Measurements from ENCODE around the gene PKDREJ.
"Not testable (repeated sequence)": the region's sequence is repeated elsewhere in the genome, so short reads cannot be mapped to it uniquely, and the experiment has no call there.

The PKDREJ gene

DNA sequence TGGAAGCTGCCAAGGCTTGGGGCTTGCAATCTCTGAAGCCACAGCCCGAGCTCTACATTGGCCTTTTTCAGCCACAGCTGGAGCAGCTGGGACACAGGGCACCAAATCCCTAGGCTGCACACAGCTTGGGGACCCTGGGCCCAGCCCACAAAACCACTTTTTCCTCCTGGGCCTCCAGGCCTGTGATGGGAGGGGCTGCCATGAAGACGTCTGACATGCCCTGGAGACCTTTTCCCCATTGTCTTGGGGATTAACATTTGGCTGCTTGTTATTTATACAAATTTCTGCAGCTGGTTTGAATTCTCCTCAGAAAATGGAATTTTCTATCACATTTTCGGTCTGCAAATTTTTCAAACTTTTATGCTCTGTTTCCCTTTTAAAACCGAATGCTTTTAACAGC, 2.5 kb upstream of the PKDREJ start:
- FAIRE-seq, result not testable (repeated sequence)

DNA sequence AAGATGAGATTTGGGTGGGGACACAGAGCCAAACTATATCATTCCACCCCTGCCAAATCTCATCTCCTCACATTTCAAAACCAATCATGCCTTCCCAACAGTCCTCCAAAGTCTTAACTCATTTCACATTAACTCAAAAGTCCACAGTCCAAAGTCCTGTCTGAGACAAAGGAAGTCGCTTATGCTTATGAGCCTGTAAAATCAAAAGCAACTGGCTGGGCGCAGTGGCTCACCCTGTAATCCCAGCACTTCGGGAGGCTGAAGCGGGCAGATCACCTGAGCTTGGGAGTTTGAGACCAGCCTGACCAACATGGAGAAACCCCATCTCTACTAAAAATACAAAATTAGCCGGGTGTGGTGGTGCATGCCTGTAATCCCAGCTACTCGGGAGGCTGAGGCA, 1.4 kb upstream of the PKDREJ start:
- not testable (repeated sequence) for FAIRE-seq

DNA sequence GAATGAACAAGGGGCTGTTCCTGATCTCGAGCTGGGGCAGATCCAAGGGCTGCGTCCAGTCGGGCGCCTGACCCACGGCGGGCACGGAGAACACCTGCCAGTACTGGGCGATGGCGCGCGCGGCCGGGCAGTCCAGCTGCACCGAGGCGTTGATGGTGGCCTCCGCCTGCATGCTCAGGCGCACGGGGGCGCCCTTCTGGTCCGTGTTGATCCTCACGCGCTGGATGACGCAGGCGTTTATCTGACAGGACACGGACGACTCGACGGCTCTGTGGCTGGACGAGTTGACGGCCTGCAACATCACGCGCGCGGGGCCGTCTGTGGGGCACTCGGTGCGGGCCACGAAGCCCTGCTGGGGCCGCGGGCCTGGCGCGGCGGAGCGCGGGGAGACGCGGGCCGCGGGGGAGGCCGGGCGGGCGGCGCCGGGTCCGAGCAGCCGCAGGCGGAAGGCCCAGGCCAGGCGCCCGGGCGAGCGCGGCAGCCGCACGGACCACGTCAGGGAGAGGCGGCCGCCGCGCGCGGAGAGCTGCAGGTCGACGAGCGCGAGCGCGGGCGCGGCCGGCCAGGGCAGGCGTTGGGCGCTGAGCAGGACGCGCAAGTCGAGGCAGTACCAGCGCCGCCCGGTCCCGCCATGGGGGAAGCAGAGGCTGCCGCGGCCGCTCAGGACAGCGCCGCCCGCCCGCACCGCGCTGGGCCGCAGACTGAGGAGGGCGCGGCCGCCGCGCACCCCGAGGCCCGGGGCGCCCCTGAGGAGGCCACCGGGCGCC, 511 bp downstream of the PKDREJ start:
- no peak for FAIRE-seq

DNA sequence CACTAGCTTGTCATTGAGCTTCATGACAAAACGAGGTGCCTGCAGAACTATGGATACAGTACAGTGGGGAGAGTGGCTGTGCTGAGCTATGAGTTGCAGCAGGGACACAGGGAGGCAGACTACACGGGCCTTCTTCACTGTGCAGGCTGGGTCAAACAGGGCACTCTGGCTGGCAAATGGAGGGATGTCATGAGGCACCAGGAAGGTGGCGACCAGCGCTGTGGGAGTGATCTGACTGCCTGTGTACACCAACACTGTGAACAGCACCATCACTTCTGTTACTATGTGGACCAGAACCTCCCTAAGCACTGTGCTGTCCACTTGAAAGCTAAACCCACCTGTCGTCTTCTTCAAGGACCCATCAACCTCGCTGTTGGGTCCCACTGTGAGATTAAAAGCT, 3.1 kb downstream of the PKDREJ start:
- no peak for FAIRE-seq

DNA sequence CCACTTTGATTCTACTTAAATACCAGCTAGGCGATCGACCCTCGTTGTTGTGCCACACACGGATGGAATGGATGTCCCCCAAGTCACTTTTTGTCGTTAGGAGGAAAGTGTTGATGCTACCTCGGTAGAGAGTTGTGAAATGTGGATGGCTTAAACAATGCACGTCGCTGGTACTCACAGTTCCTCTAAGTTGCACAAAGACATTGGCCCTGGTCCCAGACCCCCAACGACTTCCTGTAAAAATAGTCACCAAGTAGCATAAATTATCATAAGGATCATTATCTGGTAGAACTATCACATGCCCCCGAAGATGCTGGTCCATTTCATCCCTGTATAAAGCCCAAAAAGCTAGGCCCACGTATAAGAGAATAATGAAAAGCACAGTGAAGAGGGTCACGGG, 3.8 kb downstream of the PKDREJ start:
- no peak for FAIRE-seq

DNA sequence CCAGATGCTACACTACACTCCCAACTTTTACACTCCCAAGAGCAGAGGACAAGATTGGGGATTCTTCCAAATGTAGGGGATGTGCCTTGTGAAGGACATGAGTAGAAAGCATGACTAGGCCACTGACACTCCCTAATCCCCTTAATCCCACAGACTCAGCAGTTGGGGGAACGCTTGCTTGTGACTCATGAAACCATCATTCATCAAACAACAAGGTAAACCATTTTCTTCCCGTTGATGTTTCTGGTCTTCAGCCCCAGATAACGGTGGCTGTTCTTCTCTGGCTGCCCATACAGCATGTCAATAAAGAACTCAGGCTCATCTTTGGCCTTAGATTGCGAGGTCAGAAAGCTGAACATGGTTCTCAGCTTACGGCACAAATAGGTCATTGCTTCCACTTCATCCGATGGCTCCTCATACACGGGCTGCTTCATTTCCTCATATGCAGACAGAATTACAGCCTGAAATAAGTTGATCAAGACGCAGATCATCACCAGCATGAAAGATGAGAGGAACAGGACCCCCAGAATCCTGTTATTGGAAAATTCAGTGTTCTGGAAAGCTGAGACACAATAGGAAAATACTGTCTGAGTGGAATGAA, 6.7 kb downstream of the PKDREJ start:
- no peak for FAIRE-seq

DNA sequence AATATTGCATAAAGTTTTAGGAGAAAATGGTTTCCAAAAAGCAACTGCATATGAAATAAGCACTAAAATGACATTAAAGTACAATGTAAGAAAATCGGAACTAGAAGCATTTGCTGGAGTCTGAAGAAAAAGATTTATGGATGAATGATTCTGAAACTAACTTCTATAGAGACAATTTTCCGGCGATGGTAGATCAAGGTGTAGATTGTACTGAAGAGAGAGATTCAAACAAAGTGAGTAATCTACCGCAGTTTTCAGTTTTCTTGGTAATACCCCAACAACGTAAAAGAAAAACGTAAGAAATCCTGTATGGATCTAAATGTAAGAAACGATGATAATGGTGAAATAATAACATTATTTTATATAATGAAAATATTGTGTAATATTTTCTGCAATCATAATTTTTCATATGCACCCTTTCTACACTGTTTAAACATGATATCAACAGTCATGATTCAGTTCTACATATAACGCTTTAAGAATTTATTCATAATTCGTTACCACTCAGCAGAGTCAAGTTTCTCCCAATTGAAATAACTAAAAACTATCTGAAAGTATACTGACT, 11.2 kb downstream of the PKDREJ start:
- no peak for FAIRE-seq

DNA sequence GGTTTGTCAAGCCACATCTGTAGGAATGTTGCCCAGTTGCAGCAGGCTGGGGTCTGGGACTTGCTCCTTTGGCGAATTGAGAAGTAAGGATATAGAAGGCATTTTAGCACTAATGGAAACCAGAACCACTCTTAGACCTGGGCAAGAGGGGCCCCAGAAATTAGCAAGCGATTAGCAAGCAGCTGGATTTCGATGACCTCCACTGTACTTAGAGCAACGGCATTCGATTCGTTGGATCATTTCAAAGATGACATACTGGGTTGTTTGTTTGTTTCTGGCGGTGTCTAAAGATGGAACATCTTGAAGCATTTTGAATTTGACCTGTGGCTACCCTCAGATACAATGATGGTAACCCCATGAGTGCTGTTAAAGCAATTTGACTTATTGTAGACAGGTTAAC, 11.9 kb downstream of the PKDREJ start:
- FAIRE-seq, result no peak

DNA sequence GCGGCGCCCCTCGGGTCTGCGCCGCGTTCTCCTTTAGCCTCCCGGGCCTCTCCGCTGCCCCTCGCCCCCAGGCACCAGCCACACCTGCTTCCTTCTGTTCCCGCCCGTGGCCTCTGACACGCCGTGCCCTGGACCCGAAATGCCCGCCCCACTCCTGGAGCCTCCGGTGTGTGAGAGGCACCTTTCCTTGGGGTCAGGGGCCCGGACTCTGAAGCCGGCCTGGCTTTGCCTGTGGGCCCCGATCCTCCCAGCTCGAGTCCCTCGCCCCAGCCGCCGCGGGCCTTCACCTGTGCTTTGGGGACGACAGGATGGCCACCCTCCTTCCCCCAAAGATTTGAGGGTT, 12.4 kb downstream of the PKDREJ start:
- FAIRE-seq, result no peak

DNA sequence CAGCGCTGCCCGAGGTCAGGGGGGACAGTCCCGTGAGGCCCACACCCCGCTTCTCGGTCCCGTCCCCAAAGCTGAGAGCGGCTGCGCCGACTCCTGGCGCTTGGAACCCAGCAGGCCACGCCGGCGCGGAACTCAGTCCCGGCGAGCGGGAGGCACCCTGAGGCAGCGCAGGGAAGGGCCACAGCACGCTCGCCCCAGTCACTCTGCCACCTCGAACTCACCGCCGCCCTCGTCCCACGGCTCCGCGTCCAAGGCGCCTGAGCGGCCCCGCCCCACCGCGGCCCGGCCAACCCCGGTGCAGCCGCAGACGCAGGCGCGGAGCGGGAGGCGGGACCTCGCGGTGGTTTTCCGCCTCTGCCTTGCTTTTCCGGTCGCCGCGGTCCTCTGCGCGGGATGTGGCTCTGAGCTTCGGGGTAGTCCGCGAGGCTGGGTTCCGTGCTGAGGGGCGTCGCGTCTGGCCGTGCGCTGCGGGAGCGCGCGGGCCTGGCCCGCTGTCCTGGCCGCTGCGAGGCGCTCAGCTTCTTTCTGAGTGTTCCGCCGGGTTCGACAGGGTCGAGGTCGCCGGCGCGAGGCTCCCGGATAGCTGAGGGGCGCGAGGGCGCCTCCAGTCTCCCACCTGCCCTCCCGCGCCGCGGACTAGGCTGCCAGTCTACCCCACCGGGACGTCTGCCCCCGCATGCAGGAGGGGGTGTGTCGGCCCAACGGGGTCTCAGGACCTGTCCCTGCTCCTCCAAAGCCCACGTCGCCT, 12.9 kb downstream of the PKDREJ start, which contains the start of gene CDPF1:
CDPF1 (minus strand) TSS at position 259 of the 748 bp plus-strand sequence. CDS start 2,009 bp downstream, outside the sequence.
- no peak for FAIRE-seq

DNA sequence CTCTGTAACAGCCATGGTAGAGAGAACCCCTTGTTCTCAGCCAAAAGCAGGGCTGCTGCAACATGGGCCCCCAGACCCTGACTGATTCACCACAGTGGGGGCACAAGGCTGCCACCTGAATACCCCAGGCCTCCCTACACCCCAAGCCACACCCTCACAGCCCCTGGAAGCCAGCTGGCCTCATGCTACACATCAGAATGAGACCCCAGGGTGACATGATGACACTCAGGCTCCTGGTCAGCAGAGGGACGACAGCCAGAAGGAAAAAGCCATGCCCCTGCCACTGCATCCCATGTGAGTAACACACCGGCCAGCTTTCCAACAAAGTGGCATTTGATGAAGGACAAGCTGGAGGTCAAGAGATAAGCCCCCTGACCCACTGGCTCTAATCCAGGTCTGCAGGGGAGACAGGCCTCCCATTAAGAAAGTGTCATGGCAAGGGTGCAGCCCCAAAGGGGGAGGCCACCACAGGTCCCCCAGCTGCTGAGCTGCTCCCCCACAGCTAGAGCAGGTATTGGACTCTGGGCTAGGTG, 15.6 kb downstream of the PKDREJ start:
- no peak for FAIRE-seq

DNA sequence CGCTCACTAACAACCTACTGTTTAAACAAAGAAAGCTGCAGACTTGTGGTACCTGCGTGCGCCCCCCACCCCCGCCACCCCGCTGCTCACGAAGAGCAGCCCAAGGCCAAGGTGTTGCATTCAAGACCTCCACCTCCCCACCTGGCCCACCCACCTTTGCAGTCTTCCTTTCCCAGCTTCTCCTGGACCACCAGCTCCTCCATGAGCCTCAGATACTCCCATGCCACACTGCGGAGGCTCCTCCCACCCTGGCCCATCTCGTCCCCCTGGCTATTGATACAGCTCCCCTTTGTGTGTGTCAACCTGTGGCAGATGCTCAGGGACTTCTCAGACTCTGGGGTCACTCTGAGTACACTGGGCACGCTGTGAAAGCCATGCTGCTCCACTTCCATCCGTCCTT, 17.0 kb downstream of the PKDREJ start:
- no peak for FAIRE-seq

DNA sequence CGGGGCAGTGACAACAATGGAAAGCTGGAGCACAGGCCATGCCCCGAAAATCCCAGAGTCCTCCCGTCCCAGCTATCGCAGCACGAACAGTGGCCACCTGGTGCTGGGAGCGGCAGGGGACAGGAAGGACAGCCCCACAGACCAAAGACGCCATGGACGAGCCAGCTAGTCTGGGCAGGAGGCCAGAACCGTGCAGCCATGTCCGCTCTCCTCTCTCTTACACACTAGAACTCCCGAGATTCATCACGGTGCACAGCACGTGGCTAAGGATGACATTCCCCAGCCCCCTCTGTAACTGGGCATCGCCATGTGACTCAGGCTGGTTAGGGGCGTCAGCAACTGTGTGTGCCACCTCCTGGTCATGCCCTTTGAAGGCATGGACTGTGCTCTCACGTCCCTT, 17.6 kb downstream of the PKDREJ start:
- FAIRE-seq, result no peak

DNA sequence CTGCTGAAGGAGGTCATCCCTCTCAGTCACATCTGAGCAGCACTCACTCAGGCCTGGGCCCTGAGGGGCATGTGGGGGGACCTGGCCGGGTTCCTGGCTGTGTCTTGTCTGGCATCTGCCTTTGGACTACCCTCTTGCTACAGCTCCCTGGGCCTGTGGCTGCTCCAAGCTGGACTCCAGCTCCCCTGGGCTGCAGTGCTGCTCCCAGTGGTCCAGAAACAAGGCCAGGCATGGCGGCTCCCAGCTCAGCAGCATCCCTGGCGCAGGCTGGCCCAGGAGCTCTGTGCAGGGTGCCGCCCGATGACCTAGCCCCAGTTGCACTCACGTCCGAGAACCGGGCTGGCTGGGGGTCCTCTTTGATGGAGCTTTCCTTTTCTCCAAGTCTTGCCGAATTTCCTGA, 18.4 kb downstream of the PKDREJ start:
- FAIRE-seq, result no peak

DNA sequence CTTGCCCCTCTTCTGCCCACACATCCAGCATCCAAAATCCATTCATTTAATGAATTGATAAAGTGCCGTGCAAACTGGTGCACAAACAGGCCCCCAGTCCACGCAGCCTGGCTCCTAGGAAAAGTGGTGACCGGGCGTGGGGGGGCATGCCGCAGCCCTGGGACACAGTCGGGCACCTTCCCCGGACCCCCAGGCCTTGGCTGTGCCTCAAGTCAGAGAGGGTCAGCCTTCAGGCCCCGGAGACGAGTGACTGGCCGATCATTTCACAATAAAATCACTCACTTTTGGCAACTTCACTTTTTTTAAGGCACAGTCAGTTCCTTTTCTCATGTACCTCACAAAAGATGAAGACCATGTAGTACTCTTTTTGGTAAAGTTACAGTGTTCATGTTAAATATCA, 21.1 kb downstream of the PKDREJ start:
- no peak for FAIRE-seq

DNA sequence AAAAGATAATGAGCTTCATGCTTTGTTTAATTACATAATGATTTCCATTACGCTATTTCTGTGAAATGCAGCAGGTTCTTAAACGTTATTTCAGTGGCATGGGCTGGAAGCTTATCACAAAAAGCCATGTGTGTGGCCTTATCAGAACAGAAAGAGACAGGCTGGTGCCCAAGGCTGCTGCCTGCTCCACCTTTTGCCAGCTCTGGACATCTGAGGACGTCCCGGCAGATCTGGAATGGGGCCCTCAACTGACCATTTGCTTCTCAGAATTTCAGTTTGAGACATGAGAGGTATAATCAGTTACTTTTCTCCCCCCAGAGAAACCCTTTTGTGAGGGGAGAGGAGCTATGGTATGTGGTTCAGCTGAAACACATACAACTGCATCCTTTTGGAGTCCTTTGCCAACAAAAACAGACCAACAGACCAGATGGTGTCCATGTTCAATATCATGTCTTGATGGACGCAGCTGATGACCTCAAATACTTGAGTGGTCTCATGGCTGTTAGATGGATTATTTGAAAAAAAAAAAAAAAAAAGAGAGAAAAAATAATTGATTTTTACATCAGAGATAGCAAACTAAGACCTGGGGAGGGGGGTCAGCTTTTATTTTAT, 21.6 kb downstream of the PKDREJ start:
- no peak for FAIRE-seq

DNA sequence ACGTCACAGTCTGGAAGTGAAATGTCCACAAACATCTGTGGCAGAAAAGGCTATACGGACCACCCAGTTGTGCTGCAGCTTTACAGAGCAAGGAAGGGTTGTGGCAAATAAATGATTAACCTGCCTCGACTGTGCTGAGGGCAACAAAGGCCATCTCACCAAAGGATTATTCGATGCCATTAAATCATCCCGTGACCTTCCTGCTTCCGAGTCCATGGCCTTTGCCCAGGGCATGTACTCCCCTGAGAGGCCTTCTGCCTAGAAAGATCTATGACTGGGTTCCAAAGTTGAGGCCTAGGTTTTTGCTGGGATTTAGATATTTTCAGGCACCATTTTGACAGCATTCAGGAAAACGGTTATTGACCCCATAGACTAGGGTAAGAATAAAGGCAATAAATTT, 22.2 kb downstream of the PKDREJ start:
- FAIRE-seq, result no peak

DNA sequence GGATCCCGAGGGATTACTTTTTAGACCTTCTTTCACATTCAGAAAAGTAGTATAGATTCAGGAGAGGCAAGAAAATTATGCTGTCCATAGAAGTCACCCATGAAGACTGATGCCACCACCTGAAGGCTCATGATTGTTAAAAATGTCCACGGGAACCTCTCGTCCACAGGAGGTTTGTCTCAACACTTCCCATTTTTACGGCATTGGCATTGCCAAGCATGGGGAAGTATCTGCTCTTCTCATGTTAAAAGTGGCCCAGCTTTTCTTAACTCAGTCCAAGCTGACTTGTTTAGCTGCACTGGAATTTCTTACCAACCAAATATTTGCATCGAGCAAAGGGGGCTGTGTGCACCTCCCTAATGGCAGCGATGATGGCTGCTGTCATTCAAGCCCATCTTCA, 22.6 kb downstream of the PKDREJ start:
- FAIRE-seq, result no peak

DNA sequence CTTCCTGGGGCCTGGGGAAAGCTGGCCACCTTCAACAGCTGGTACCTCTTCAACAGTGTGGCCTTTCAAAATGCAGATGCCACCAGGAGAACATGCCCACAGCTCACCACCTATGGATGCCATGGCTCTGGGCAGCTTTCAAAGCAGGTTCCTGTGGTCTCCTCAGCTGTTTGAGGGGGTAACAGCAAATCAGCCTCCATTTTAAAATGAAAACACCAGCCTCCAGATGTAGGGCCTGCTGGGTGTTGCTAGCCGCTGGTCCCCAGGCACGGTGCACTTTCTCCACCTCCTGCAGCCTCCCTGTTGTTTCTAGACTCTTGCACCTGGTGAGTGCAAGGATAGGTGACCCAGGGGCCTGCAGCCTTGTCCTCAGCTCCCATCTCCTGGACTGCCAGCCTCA, 23.1 kb downstream of the PKDREJ start:
- FAIRE-seq, result no peak

DNA sequence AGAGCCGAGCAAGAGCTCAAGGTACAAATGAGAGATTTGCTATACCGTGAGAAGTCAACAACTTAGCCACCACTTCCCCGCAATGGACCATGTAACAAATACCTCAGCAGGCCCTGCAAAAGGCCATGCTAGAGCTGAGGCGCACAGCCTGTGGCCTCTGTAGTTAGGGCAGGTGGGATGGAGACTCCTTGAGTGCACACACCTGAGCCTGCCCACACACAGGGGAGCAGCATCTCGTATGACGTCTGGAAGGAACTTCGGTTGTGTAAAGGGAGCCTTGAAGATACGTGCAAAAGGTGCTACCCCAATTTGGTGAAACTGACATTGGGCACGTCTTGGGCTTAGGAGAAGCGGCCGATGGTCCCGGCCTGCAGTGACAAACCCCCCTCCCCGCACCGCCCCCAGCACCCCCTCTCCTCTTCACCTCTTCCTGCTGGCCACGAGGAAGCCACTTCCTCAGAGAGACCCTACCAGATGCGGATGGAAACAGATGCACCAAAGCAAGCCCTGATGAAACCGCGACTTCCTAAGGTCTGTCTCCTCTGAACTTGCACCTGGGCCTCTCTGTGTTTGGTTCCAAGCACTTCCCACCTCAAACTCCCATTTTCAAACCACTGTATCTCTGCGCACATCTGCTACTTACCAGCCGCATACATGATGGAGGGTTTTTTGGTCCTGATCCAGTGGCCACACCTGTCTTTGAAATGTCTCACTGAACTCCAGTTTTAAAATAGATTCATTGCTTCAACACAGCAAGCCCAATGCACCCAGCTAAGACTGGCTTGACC, 23.7 kb downstream of the PKDREJ start:
- FAIRE-seq, result no peak

DNA sequence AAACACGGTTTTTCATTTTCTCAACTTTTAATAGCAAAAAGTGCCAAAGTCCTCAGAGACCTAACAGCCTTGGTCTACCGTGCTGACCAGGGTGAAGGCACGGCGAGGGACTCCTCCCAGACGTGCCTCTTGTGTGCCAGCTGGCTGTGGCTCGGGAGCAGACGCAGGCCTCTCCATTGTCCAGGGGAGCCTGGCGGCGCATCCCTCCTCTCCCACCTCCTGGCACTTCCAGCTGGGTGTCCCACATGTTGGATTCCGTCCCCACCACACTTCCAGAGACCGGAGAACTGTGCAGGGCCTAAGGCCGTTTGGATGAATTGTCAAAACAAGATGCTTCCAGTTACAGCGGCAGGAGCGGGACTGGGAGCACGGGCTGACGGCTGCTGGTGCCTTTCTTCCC, 24.6 kb downstream of the PKDREJ start:
- no peak for FAIRE-seq

DNA sequence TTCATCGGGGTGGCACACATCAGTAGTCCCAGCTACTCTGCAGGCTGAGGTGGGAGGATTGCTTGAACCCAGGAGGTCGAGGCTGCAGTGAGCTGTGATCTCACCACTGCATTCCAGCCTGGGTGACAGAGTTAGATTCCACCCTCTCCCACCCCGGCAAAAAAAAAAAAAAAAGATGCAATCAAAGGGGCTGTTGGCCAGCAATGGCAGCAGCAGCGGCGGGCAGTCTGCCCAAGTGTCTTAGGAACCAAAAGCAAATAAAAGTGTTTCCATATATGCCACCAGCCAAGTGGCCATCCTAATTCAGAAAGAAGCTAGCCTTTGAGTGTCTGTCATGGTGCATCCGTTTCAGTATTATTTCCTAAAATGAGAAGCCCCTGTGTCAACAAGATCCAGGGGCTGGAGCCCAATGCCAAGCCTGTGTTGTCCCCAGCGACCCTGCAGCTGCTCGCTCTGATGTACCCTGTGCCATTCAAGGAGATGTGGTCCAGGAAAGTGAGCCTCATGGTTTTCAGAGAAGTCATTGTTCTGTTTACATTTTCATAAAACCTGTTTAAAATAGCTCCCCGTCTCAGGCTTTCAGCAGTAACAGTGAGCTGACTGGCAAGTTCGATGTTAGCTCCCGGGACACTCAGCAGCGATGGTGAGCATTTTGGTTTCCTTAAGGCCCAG, 25.6 kb downstream of the PKDREJ start:
- FAIRE-seq, result no peak
